GM19452 (cell line): ENCODE measurements around the gene ZNF785.
"Not testable (repeated sequence)": the region's sequence is repeated elsewhere in the genome, so short reads cannot be mapped to it uniquely, and the experiment has no call there.

Source experiments
- ATAC-seq: cut with Tn5 transposase; IDR thresholded peaks from one replicate; pipeline ENCODE4 v1.9.1; 2021; ENCODE audit not compliant: unreplicated experiment

The ZNF785 gene

DNA sequence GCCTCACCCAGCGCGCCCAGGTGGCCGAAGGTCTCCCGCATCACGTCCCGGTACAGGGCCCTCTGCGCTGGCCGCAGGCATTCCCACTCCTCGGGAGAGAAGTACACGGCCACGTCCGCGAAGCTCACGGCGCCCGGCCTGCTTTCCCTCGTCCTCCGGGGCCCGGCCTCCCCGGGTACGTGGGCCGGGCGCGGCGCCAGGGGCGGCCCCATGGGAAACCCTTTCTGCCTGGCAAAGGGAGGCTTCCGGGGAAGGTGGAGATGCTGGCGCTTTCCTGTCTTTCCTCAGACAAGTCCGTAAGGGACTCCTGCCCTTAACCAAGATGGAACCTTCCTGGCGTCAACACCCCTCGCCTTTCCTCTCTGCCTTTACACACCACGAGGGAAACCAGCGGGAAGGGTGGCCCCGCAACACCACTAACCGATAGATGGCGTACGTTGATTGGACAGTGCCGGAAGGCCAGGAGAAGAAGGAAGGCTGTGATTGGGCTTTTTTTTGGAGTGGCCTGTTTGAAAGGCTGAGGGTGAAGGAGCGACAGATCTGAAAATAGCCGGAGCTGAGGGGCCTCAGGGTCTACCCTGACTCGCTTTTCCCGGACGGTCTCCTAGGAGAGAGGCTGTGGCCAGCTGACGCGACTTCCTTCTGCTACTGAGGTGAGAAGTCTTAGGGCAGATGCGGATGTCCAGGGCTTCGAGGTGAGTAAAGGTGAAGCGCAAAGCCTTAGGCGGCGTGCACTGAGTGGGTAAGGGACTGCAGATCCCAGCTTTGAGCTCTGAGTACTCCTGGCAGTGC, at the start of gene ZNF785:
Gene ZNF785 (minus strand): TSS at position 298 of the 792 bp plus-strand sequence. CDS start 86 bp downstream, at position 212.
- no peak for ATAC-seq

DNA sequence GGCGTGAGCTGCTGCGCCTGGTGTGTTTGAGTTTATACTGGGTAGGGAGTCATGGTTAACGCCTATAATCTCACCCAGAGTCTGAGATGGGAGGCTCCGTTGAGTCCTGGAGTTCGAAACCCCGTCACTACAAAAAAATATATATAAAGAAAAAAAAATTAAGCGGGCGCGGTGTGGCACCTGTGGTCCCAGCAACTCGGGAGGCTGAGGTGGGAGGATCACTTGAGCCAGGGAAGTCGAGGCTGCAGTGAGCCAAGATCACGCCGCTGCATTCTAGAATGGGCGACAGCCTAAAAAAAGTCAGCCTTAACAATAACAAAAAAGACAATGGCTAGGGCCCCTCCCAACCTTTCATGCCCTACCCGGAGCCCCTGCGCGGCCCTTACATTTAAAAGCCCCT, 48.0 kb upstream of the ZNF785 start:
- ATAC-seq = no peak

DNA sequence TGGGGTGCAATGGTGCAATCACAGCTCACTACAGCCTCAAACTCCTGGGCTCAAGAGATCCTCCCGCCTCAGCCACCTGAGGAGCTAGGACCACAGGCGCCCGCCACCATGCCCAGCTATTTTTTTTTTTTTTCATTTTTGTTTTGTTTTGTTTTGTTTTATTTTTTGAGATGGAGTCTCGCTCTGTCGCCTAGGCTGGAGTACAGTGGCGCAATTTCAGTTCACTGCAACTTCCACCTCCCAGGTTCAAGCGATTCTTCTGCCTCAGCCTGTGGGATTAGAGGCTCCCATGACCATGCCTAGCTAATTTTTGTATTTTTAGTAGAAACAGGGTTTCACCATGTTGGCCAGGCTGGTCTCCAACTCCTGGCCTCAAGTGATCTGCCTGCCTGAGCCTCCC, 47.0 kb upstream of the ZNF785 start:
- not testable (repeated sequence) for ATAC-seq

DNA sequence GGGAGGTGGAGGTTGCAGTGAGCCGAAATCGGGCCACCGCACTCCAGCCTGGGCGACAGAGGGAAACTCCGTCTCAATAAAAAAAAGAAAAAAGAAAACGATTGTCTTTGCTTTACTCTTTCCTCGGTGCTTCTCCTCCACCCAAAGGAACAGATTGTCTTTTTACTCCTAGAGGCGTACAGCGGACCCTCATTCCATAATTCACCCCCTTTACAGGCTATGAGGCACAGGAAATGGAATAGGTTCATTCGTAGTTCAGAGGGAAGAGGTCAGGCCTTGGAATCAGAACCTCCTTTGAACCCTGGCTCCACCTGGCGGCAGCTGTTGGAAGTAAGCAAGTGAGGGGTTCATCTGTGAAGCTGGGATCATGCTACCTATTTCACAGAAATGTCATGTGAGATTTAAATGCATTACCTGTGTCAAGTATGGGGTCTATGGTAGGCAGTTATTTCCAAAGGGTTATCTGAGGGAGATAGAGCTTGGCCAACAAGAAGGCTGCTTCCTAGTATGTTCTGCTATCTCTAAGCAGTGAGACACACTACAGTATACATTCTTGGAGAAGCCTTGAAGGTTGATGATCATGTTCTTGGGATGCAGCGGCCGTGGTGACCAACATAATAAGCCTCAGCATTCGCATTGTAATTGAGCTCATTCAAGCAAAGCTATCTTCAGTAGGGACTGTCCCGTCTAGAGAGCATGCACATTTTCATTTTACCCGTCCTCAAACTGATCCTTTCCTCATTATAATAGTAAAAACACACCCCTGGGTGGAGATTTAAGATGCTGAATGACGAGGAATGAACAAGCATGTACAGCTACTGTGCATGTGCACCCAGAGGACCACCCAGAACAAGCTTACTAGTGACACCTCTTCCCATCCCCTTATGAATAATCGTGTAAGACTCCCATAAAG, 43.4 kb upstream of the ZNF785 start:
- no peak for ATAC-seq

DNA sequence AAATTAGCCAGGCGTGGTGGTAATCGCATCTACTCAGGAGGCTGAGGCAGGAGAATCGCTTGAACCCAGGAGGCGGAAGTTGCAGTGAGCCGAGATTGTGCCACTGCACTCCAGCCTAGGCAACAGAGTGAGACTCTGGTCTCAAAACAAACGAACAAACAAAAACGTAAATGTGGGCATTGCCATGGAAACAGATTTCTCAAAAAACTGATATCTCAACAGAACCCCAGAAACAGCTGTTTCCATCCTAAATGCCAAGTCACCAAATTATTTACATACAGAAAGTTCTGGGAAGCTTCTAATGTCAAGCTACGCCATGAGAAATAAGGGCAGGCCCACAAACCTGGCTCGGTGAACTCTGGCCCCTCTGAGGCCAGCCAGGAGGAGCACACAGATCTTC, 40.7 kb upstream of the ZNF785 start:
- ATAC-seq = no peak

DNA sequence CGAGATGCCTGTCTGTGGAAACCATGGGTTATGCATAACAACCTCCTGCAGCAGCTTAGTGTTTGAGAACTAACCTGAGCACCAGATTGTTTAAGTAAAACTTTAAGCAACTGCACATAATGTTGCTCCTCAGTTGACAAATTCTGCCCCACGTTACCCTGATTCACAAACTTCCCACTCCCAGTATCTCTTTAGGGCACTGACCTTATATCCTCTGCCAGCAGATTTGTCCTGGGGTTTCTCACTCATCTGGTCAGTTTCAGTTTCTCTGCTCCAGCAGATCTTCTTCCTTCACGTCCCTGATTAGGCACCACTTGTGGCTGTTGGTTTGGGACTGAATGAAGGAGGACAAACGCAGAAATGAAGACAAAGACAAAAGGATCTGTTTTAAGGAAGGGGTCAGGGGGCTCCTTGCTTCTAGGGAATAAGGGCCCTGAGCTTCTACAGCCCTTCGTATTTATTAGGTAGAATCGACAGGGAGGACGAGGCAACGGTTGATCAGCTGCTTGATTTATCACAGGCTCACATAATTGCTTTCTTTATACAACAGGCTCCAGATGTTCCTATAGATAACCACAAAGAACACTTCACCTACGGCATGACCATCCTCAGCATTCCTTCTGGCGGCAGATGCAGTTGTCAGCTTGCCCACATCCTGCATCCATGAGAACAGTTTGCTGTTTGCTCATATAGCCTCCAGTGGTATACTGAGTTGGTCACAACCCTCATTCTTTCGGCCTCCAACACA, 38.2 kb upstream of the ZNF785 start:
- ATAC-seq = no peak

DNA sequence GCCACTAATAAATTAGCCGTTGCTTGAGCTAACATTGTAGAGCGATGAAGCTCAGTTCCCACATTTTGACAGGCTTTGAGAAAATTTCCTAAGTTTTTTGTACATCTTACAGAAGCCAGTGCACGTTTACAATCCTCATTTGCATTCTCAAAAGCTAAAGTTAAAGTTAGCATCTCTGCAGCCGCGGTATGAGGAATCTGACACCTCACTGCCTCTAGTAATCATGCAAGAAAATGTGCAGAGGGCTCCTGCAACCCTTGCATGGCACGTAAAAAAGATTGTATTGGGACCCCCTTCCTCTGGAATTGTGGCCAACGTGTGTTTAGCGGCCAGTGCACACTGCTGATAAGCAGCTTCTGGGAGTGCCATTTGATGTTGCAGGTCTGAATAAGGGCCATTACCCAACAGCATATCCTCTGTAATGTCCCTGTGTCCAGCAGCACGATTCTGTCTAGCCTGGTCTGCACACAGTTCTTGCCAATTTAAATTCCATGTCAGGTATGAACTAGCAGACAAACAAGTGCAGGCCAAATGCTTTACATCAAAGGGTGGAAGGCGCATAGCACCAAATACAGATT, 37.0 kb upstream of the ZNF785 start:
- ATAC-seq = no peak

DNA sequence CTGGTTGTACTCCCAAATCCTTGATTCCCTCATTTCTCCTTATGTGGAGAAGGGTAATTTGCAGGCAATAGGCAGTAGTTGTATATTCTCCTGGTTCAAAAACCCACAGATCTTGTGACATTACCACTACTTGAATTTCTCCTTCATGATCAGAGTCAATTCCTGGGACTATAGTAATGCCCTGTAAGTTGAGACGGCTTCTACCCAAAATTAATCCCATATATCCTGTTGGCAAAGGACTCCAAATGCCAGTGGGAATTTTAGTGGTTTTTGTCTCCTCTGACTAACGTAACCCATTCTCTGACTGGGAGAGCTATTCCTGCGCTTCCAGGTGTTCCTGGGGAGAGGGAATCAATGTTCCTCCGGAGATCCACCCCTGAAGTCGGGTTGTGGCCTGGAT, 36.3 kb upstream of the ZNF785 start:
- no peak for ATAC-seq

DNA sequence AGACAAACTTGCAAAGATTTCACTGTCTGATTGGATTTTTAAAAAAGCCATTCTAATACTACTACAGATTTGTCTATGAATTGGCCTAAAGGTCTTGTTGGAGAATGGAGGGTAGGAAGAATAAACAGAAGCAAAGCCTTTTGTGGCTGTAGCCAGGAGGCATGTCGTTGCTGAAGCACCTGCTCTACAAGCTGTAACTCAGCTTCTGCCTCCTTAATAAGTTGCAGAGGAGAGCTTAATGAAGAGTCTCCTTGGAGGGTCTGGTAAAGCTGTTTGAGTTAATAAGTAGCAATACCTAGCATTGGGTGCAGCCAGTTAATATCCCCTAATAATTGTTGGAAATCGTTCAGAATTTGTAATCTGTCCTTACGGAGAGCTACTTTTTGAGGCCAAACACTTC, 34.7 kb upstream of the ZNF785 start:
- ATAC-seq = no peak

DNA sequence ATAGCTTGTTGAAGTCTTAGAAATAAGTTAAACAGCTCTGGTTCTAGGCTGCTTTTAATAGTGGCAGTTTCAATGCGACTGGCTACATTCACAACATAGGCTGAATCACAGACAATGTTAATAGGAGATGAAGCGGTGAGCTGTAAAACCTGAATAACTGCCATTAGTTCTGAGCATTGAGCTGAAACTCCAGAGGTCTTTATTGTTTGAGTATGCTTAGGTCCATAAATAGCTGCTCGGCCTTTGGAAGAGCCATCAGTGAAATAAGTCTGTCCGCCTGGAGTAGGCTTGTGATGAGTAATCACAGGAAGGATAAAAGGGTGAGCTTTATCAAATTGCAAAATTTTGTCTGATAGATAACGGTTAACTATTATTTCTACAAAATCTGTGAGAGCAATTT, 34.1 kb upstream of the ZNF785 start:
- no peak for ATAC-seq

DNA sequence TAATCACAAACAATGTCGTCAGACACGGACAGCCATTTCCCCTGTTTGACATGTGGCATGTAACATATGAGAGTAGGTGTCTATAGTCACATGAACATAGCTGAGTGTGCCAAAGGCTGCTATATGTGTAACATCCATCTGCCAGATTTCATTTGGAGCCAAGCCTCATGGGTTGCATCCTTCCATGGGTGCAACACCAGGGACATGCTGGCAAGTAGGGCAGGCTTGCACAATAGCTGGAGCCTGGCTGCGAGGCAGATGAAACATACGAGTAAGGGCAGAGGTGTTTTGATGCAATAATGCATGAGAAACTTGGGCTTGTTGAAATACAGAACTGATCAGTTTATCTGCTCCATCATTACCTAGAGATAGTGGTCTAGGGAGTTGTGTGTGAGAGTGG, 33.7 kb upstream of the ZNF785 start:
- no peak for ATAC-seq

DNA sequence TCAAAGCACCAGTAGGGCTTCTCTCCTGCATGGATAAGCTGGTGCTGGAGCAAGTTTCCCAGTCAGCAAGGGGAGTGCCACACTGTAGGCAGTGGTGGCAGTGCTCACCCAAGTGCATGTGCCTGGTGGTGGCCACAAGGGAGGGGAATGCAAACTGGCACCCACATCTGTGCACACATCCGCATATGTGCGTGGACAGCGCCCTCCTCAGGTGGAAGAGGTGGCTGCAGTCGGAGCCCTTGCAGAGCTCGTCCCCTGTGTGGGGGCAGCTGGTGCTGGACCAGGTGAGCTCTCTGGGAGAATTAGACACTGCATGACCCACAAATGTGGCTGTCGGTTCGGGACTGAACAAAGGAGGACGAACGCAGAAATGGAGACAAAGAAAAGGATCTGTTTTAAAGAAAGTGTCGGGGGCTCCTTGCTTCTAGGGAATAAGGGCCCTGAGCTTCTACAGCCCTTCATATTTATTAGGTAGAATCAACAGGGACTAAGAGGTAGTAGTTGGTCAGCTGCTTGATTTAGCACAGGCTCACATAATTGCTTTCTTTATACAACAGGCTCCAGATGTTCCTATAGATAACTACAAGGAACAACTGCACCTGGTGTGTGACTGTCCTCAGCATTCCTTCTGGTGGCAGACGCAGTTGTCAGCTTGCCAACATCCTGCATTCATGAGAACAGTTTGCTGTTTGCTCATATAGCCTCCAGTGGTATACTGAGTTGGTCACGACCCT, 30.0 kb upstream of the ZNF785 start:
- ATAC-seq = no peak

DNA sequence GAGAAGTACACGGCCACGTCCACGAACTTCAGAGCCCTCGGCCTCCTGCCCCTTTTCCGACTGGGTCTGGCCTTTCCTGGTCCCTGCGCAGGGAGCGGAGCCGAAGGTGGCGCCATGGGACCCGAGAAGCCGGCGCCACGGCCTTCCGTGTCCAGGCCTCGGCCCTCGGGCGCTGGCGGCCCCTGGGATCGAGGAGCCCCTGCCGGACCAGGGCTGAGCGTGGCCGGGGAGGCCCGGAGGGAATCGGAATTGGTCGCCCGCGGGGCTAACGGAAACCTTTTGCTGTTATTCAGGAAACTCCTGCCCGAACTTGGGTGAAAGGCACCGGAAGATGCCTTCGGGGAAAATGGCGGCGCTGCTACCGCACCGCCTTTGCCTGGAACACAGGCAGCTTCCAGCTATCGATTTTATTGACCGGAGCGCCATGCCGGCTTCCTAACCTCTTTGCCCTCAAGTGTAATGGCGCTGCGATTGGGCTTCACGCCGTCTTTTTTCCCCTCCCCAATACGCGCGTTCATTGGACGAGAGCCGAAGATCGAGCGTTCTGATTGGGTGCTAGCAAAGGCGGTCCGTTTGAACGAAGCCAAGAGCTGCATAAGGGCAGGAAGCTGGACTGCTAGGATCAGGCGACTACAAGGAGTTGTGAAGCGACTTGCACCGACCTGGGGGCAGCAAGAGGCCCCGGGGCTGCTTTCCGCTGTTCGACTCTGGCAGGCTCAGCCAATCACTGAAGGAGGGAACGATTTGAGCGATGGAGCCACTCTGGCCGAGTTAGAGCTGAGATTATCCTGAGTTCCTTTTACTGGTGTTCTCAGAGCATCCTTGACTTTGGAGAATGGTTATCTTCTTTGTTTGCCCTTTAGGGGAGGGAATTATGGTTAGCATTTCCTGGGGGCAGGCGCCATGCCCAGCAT, 24.7 kb upstream of the ZNF785 start, which contains the start of gene ZNF689:
Gene ZNF689 (minus strand): TSS at position 464 of the 914 bp plus-strand sequence. CDS start 348 bp downstream, at position 116.
- ATAC-seq = peak; percentile 85

DNA sequence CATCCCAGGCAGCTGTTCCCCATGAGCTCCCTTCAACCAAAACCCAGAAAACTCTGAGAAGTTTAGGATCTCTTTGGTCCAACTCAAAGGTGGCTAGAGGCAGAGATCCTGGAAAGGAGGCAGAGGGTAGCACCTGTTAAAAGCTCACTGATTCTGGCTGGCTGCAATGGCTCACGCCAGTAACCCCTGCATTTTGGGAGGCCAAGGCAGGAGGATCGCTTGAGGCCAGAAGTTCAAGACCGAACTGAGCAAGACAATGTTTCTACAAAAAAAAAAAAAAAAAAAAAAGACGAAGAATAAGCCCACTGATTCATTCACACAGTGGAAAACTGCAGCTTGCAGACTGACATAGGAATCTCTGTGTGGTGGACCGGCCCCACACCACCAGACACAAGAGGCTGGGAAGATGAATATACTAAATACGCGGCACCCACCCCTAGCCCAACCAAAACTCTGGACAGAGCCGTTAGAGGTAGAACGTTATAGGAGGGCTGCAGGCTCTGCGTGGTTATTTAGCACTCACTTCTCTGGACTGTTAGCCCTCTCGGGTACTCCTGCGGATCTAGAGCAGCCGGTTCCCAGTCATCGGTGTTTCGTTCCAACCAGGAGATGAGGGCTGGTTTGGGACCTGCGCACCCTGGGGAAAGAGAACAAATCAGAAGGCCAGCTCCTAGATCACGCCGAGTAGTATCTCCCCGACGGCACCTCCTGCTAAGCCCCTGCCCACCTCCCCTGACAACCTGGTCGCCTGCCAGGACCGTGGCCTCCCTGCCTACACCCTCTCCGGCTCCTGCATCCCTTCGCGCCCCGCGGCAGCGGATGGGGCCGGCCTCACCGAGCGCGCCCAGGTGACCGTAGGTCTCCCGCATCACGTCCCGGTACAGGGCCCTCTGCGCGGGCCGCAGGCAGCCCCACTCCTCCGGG, 23.8 kb upstream of the ZNF785 start:
- peak; percentile 29 for ATAC-seq

DNA sequence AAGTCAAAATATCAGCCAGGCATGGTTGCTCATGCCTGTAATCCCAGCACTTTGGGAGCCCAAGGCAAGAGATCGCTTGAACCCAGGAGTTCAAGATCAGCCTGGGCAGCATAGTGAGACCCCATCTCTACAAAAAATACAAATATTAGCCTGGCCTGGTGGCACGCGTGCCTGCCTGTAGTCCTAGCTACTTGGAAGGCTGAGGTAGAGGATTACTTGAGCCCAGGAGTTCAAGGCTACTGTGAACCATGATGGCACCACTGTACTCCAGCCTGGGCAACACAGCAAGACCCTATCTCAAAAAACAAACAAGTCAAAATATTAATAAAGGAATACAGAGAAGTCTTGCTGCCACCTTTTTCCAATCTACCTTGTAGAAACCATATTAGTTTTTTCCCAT, 20.5 kb upstream of the ZNF785 start:
- ATAC-seq = no peak

DNA sequence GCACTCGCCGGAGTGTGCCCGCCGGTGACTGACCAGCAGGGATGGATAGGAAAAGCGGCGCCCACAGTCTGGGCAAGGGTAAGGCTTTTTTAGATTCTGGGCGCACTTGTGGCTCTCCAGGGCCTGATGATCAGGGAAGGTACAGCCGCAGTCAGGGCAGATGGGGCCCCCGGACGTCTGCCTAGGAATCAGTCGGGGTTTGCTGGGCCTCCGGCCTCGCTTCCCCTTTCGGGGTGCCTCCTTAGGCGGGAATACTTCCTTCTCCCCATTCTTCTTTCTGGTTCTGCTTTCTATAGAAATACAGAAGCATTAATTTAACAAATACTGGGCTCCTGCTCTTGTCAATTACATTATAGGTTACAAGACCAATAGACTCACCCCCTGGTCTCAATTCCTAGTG, 19.7 kb upstream of the ZNF785 start:
- ATAC-seq = no peak

DNA sequence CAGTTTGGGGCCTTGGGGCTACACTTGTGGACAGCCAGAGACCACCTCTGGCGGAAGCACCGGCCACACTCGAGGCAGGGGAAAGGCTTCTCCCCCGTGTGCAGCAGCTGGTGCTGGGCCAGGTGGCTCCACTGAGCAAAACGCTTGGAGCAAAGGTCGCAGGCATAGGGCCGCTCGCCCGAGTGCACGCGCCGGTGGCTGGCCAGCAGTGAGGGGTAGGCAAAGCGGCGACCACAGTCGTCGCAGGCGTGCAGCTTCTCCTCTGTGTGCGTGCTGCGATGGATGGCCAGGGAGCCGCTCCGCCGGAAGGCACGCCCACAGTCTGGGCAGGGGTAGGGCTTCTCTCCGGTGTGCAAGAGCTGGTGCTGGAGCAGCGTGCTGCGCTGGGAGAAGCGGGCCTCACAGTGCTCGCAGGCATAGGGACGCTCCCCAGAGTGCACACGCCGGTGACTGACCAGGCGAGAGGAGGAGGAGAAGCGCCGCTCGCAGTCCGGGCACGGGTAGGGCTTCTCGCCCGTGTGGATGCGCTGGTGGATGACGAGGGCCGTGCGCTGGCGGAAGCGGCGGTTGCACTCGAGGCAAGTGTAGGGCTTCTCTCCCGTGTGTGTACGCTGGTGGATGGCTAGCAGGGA, 18.9 kb upstream of the ZNF785 start:
- ATAC-seq = no peak

DNA sequence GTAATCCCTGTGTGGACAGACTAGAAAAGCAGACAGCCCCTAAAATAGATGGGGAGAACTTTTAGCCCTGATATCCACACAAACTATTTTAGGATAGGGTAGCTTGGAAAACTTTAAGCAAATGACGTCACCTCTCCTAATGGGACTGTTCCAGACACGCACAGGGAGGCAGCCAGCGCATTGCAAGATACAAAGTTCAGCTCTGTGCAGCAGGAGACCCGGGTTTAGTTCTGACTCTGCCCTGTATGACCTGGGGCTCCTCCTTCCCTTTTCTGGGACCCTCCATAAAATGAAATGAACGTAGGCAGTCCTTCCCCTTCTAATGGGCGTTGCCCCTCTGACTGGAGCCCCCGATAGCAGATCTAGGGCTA, 18.4 kb upstream of the ZNF785 start:
- no peak for ATAC-seq
